NCI-H128 (cell line): Measurements from ENCODE around the gene PTCD3.

ENCODE experiments used
- DNase-seq: peaks from one replicate; lab custom pipeline; 2025; ENCODE audit not compliant: unreplicated experiment; lab: John Stamatoyannopoulos, UW

Gene PTCD3

DNA sequence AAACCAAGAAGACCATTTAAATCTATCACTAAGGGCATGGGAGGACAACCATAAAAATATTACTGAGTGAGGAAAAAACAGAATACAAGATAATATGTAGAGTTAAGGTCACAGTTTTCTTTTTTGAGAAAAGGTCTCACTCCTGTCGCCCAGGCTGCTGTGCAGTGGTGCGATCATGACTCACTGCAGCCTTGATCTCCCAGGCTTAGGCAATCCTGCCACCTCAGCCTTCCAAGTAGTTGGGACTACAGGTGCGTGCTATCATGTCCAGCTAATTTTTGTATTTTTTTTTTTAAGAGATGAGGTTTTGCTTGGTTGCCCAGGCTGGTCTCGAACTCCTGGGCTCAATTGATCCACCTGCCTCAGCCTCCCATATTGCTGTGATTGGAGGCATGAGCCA lies 24.3 kb upstream of the PTCD3 start:
- DNase-seq = no peak

DNA sequence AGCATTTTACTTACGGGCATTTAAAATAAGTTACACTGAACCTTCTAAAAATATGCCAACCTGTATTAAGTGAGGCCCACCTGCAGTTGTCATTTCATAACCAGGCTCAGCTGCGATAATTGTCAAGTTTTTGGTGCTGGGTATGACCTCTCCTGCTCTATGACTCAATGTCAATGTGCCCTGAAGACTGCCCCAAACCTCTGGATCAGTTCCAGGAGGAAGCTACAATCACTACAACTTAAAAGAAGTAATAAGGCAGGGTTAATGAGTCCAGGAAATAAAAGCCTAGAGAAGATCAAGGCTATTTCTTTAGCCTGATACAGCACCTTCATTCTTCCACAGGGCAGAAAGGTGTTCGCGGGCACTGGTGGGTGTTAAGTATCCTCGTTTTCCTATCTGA lies 23.3 kb upstream of the PTCD3 start:
- no peak for DNase-seq

DNA sequence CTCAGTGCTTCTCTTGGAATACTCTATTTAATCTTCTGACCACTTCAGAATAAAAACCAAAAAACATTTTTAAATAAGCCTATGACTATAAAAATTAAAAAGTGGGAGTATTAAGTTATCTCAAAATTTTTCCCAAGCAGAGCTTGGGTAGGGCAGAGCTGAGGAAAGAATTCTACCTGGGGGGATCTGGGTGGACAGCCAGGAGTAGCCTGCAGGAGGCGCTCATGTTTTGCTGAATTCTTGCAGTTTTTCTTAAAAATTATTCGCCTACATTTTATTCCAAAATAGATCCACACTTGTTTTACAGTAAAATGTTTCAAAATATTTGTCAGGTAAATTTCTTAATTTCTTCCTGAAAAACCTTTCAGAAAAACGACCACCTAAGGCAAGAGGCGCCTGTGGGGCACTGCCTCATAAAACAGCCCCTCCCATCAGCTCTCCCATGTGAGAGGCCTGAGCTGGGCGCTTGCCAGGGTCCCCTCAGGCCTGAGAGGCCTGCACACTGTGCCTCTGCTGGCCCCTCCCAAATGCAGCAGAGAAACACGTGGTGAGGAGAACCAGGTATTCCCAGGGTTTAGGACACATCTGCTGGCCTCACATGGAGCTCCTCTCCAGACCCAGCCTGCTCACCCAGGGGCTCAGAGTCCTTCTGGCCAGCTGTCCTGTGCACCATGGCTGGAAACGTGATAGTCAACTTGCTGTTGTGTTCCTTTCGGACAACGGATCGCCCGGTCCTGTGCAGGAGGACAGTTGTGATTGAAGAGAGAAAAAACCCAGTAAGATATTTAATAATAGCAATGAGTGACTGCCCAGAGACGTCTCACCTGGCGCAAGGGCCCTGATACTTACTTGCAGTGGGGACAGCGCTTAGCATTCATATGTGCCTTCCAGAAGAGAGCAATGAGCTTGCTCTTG lies 17.8 kb upstream of the PTCD3 start:
- no peak for DNase-seq

DNA sequence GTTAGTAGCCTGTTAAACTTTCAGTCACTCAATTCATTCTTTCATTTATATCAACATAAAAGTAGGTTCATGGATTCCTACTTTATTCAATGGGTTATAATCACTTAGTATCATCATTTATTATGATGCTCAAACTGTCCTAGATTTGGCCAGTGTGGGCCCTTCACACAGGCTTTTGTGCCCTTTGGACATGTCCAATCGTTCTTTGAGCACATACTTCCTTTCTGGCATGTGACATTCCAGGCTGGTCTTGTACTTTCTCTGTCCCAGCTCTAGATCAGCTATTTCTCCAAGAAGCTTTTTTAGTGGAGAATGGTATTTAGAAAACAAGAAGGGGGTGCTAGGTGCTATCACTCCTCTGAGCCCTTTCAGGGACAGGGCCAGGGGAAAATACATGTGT lies 11.8 kb upstream of the PTCD3 start:
- DNase-seq = no peak

DNA sequence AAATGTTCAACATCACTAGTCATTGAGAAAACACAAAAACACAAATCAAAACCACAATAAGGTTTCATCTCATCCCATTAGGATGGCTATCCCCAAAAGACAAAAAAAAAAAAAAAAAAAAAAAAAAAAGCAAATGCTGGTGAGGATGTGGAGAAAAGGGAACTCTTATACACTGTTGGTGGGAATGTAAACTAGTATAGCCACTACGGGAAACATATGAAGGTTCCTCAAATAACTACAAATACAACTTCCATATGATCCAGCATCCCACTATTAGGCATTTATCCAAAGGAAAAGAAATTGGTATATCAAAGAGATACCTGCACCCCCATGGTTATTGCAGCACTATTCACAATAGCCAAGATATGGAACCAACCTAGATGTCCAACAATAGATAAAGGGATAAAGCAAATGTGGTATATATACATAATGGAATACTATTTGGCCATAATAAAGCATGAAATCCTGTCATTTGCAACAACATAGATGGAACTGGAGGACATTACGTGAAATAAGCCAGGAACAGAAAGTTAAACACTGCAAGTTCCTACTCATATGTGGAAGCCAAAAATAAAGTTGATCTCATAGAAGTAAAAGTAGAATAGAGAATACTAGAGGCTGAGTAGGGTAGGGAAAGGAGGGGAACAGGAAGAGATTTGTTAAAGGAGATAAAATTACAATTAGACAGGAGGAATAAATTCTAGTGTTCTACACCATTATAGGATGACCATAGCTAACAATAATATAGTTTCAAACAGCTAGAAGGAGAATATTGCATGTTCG lies 8.7 kb upstream of the PTCD3 start:
- DNase-seq = no peak

DNA sequence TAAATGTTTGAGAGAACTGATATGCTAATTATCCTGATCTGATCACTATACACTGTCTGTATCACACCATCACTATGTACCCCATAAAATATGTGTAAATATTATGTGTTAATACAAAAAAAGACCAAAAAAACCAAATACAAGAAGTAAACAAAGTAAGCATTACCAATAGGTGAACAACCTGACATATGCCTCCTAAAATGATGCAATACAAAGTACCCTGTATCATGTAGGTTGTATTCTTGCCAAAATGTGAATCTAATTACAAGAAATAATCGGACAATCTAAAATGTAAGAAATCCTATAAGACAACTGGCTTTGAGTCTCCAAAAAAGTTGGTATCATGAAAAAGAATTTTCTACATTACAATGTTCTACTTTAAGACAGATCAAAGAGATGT lies 8.1 kb upstream of the PTCD3 start:
- no peak for DNase-seq

DNA sequence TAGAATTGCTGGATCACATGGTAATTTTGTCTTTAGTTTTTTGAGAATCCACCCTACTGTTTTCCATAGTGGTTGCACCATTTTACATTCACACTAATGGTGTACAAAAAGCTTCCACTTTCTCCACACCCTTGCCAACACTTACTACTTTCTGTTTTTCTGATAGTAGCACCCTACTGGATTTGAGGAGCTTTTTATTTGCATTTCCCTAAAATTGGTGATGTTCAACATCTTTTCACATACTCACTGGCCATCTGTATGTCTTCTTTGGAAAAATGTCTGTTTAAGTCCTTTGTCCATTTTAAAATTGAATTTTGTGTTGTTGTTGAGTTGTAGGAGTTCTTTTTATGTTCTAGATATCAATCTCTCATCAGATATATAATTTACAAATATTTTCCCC lies 3.9 kb upstream of the PTCD3 start:
- DNase-seq = no peak

DNA sequence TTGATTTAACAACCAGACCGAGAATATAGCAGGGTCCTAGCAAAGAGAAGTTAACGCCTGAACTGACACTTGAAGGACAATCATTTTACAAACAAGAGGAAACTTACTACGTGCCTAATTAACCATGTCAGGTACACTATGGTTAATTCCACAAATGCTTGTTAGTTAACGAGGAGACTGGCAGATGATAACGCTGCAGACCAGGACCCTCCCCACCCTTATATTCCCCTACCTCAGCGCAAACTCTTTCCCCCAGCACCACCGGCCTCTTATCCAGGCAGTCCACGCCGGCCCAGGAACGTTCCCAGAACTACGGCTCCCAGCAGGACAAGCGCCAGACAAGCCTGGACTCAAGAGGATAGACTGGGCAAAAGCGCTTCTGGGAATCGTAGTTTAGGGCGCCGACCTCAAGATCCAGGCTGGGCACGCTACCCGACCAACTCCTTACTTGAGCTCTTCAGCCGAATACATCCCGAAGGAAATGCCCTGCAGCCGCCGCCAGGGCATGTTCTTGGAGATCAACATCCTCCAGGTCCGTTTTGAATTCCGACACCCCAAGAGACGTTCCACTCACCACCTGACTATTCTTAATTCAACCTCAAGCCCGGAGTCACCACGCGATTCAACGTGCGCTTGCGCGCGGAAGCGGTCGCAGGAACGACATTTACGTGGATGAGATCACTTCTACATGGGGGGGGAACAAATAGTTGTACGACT lies 625 bp upstream of the PTCD3 start, which contains the start of gene POLR1A:
Gene POLR1A, minus strand, starts transcription at position 635 of the 717 bp plus-strand sequence. Its CDS starts 110 bp downstream, at position 525.
- peak; percentile 75 for DNase-seq

DNA sequence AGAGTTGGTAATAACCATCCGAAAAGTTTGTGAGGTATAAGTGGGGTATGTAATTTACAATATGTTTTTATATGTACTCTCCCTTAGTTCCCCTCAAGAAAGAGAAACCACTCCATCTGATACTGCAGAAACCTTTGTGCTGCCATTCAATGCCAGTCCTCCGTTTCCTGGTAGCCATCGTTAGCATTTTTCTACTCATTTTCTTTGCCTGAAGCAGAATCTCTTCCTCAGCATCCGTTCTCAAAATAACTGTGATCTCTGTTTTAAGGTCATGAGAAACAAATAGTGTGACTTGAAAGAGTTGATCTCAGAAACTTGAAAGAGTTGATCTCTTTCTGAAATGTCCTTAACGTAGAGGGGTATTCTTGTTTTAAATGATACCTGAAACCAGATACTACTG lies 996 bp downstream of the PTCD3 start:
- no peak for DNase-seq

DNA sequence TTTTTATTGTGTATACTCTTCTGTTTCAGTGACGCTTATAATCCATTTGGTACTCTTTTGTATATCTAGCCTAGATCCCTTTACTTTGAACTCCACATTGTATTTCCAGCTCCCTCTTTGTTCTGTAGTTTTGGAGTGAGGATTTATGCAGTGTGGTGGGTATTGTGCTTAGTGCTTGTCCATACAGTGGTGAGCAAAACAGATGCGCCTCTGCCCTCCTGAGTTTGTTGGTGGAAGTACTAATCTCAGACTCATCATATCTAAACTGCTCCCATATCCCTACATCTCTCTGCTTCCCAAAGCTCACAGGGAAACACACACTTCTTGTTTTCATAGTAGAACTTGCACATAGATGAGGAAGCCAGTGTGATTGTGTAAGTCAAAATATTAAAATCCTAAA lies 12.1 kb downstream of the PTCD3 start:
- DNase-seq = no peak

DNA sequence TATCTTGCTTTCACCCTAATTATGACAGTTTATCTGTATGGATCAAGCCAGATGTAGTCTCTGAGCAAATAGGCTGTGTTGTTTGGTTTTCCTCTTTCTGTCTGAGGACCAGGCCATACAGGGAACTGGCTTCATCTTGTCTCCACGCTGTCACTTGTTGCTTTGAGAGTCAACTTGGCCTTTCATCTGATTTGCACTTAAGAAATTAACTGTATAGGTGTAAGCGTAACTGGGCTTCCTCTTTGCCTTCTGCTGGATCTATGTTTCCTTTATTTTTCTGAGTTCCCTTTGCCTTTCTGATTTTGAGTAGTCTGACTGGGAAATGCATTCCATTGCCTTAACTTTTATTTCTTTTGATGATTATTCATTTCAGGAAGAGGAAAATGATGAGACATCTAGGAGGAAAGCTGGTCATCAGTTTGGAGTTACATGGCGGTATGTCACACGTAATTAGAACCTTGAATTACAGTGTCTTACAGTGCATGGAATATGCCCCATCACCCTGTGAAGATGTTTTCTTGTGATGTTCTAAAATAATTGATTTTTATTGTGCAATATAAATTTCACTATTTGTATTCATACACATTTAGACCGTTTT lies 17.4 kb downstream of the PTCD3 start:
- no peak for DNase-seq

DNA sequence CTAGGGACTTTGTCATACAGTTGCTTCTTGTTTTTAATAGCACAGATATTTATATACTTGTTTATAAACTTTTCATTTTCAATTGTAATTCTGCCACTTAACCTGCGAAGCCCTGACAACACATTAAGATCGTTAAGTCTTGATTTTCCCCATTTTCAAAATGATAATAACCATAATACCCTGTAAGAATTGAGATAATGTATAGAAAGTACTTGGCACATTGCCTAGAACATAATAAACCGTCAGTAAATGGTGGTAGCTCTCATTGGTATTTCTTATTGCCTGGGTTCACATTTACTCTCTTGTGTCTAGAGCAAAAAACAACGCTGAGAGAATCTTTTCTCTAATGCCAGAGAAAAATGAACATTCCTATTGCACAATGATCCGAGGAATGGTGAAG lies 18.6 kb downstream of the PTCD3 start:
- DNase-seq = no peak

DNA sequence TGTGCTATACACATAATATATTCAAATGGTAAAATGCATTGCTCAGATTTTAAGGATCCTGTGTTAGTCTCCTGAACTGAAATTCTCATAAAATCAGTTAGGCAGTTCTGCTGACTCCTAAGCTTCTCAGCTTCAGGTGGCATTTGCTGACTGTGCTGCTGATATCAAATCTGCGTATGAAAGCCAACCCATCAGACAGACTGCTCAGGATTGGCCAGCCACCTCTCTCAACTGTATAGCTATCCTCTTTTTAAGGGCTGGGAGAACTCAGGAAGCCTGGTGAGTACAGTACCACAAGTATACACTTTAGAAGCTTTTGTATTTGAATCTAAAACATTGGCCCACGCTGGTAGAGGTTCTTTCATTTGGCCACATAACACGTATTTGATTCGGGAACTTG lies 28.7 kb downstream of the PTCD3 start:
- no peak for DNase-seq

DNA sequence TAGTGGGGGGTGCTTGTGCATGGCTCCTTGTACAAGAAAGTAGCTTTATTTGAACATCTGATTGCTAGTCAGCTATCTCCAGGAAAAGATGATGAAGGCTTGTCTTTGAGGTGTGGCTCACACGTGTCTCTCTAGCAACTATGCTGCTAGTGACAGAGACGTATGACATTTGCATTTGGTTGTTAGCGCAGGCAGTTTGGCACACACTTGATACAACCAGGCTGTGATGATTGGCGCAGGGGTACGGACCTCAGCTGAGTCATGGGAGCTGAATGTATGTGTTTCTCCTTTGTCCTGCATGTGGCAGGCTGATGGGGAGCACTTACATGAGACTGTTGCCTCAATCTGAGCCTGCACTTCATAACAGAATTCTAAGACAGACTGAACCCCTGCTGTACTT lies 29.6 kb downstream of the PTCD3 start:
- DNase-seq = no peak

DNA sequence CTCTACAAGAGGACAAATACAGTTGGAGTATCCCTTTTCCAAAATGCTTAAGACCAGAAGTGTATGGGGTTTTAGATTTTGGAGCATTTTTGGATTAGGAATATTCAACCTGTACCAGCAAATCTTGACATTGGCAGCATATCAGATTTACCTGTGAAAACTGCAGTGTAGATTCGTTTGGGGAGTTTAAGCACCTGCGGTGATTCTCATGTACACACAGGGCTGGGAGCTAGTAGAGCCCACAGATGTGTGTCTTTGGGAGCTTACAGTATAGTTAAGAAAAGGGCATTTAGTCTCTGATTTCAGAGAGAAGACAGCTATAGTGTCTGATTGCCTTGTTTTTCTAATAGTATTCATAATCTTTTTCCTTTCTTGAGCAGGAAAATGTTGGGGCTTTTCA lies 30.1 kb downstream of the PTCD3 start:
- no peak for DNase-seq

DNA sequence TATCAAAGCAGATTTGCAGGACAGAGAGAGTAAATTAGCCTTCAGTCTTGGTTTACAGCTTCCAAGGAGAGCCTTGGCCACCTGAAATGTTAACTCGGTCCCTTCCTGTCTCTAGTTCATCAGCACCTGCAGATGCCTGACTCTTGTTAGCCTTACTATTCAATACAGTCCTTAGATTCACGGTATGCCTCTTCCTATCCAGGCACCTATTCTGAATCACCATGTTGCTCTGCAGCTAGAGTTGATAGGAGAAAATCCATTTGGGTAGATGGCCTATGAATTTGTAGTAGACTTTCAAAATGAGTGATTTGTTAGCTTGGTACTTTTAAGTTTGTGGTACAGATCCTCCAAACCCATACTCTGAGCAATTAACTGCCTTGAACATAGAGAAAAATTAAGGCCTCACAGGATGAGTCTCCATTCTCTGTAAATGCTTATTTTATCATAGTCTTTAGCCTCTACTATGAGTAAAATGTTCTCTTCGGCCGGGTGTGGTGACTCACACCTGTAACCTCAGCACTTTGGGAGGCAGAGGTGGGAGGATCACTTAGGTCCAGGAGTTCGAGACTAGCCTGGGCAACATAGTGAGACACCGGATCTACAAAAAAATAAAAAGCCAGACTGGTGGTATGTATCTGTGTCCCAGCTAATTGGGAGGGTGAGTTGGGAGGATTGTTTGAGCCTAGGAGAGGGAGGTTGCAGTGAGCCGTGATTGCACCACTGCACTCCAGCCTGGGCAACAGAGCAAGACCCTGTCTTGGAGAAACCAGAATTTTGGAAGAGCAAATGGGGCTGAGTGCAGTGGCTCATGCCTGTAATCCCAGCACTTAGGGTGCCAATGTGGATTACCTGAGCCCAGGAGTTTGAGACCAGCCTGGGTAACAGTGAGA lies 32.9 kb downstream of the PTCD3 start:
- DNase-seq = no peak

DNA sequence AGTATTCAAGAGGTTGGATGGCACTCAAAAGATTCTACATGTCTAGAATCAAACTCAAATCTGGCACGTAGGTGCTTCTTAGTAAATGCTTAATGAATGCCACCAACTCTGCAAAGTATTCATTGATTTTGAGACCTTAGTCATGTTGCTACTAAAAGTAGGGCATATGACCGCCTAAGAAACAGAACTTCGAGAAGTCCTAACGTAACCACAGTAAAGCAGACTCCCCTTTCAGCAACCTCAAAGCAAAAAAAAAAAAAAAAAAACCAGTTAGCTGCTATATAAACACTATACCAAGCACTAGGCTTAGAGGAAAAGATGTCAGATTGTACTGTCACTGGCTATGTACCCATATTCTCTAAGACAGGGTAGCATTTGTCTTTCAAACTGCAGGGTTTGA lies 33.9 kb downstream of the PTCD3 start:
- no peak for DNase-seq

DNA sequence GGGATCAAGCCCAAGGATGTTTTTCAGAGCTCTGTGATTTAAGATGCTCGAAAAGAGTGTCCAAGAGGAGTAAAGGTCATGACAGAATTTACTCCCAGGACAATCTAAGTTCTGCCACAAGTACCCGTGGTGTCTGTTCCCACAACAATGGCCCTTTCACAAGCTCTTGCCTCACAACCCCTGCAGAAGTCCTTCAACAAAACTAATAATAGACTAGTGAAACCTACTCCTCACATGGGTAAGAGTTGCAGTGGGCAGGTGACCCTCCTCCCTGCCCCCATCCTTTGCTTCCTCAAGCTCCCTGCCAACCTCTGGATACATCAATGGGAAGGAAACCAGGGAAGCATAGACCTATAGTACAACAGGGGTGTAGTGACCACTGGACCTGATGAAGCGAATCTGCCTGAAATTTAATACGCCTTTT lies 34.9 kb downstream of the PTCD3 start:
- DNase-seq = no peak

DNA sequence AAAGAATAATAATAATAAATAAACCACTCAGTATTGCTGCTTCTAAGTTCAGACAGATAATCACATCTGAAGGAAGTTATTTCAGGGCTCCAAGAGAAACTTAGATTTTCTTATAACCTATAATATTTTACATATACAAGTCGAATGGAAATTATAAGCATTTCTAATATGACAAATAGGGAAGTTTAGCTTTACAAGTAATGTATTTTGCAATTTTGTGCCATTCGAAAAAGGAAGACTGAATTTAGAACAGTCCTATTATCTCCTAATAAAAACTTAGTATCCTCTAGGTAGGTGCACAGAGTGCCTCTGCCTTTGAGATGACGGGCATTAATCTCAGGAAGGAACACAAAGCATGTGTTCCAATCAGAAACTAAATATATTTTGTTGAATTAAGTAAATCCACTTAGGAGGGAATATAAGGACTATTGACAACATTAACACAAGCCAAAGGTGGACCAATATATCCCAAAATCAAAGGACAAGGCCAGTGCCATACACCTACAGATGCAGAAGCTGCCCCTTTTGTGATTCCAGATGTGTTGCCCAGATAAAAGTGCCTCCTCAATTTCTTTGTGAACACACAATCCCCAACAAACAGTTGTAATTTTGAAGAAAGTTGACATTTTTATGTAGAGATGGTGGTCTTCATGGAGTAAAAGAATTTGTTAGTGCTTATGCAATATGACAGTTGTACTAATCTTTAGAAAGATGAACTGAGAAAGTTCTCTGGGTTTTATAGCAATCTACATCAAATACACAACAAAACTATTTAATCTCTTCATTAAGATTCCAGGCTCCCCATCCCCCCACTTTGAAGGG lies 36.6 kb downstream of the PTCD3 start:
- no peak for DNase-seq
